Limb (tissue), 2 donors: ENCODE results near the gene C9orf43.
"Not testable (repeated sequence)": the region's sequence is repeated elsewhere in the genome, so short reads cannot be mapped to it uniquely, and the experiment has no call there.

Experiments used
- DNase-seq, 2 donors: peaks; one replicate each; pipeline ENCODE4 v3.0.0-alpha.2; 2016; ENCODE audit errors: extremely low spot score in 2 of 2

The C9orf43 gene

DNA sequence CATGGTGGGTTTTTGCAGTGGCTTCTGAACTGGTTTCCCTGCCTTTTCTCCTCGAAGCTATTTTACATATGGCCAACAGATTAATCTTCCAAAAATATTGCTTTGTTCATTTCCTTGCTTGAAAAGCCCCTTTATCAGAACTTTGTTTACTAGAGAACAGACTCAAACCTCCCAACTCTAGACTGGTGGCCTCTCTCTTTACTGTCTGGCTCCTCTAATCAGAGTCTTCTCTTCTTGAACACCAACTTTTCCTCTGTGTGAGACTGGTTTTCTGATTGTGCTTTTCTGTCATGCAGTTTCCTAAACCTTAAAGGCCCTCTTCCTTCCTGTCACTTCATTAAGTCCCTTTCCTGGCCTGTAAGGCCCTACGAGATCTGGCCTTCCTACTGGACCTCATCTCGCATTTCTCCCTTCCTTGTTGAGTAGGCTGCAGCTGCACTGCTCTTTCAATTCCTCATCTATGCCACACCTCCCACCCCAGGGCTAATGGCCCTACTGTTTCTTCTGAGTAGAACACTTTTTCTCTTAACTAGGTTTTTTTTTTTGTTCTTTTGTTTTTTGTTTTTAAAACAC, 5.7 kb downstream of the C9orf43 start:
- DNase-seq = no peak

- no peak for DNase-seq
Observed at GRCh38 chr9:113417370-113417769, 6.8 kb downstream of the C9orf43 start.

- no peak for DNase-seq
Observed at GRCh38 chr9:113421726-113422125, 11.2 kb downstream of the C9orf43 start.

GRCh38 chr9:113425072-113425471, 14.5 kb downstream of the C9orf43 start:
- DNase-seq = no peak

DNA sequence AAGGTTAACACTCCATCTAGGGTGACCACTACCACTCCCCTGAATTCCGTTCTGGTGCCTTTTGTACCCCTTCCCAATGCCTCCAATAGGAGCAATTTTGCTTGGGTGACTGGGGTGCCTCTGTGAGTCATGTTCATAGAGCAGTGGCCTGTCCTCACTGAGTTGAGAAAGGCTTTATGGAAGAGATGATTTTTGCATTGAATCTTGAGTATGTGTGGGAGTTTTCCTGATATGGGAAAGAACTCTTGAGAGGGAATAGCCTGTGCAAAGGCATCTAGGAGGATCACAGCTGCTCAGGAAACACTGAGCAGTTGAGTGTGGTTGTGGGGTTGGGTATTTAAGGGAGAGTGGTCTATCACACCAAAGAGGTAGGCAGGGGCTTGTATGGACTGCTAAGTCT, 16.2 kb downstream of the C9orf43 start:
- no peak for DNase-seq

- DNase-seq = no peak
Observed at GRCh38 chr9:113427629-113428028, 17.1 kb downstream of the C9orf43 start.

- no peak for DNase-seq
Observed at GRCh38 chr9:113428062-113428615, 17.6 kb downstream of the C9orf43 start.

DNA sequence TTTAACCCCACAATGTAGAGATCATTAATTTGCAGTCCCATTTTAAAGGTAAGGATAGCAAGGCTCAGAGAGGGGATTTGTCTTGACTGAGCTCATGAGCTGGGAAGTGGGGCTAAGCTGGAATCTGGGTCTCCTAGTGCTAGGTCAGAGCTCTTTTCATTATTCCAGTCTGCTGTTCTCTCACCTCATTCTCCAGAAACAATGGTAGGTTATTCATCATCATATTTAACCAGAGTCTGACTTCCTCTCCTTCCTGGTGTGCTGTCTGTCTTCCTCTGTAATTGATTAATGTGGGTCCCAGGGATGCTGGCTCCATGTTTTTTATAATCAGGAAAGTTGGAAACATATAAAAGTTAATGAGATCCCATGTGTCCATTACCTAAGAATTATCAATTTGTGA, 20.6 kb downstream of the C9orf43 start:
- DNase-seq = no peak

- DNase-seq = no peak
Observed at GRCh38 chr9:113436728-113437515, 26.4 kb downstream of the C9orf43 start.

DNA sequence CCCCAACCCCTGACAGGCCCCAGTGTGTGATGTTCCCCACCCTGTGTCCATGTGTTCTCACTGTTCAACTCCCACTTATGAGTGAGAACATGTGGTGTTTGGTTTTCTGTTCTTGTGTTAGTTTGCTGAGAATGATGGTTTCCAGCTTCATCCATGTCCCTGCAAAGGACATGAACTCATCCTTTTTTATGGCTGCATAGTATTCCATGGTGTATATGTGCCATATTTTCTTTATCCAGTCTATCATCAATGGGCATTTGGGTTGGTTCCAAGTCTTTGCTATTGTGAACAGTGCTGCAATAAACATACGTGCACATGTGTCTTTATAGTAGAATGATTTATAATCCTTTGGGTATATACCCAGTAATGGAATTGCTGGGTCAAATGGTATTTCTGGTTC, 27.2 kb downstream of the C9orf43 start:
- DNase-seq = not testable (repeated sequence)

- no peak for DNase-seq
Observed at GRCh38 chr9:113444736-113445135, 34.2 kb downstream of the C9orf43 start.

GRCh38 chr9:113446323-113446740, 35.8 kb downstream of the C9orf43 start:
- peak in 1 of 2 donors; percentile 72 for DNase-seq

DNA sequence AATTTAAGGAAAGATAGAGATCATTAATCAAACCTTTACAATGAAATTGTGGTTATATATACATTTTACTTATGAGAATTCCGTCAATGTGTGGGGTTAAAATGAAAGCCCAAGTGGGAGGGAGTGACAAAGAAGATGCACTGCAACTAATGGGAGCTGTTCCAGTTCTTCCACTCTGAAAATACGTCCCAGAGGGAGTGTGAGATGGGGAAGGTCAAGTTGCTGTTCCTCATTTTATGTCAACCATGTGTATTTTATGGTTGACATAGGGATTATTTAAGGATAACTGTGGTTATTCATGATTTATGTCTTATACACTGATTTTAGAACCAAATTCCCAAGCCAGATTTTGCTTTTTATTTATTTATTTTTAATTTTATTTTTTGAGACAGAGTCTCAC, 38.8 kb downstream of the C9orf43 start:
- no peak for DNase-seq

DNA sequence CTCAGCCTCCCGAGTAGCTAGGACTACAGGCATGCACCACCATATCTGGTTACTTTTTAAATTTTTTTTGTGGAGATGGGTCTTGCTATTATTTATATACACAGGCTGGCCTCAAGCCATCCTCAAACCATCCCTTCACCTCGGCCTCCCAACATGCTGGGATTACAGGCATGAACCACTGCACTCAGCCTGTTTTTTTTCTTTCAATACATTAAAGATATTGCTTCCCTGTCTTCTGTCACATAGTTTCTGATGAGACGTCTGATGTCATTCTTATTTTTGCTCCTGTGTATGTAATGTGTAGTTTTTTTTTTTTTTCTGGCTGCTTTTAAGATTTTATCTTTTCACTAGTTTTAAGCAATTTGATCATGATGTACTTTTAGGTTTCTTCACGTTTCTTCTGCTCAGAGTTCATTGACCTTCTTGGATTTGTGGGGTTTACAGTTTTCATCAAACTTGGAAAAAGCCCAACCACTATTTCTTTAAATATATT, 41.6 kb downstream of the C9orf43 start:
- no peak for DNase-seq

DNA sequence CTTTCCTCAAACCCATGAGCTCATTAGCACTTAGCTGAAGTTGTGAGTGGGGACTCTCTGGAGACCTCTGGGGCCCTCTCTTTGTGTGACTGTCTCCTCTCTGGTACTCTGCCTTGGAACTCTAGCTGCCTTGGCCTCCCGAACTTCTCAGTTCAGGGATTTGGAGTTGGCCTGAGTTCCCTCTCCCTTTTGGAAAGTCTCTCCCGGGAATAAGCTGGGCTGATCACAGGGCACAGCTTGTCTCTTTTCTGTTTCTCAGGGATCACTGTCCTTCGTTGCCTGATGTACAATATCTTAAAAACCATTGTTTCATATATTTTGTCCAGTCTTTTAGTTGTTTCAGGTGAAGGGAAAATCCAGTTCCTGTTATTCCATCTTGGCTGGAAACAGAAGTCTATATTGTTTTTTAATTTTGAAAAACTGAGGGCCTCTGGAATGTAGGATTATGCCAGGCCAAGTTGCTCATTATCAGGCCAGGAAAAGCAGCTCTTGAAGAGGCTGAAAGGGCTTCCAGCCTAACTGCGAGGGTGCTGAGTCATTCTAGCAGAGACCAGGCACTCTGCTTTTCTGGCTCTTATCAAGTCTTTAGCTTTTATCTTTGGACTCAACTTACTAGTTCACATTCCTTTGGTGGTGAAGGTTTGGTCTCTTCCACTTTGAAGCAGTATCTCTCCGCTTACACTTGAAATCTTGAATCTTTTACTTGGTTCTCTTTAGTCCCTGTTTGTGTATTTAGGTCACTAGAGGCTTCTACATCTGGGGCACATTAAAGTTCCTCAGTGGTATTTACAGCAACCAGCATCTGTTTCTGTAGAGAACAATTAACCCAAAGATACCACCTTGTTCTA, 44.6 kb downstream of the C9orf43 start:
- DNase-seq = no peak

- DNase-seq = no peak
Observed at GRCh38 chr9:113456235-113456634, 45.7 kb downstream of the C9orf43 start.

GRCh38 chr9:113461285-113461684, 50.7 kb downstream of the C9orf43 start:
- DNase-seq = no peak

DNA sequence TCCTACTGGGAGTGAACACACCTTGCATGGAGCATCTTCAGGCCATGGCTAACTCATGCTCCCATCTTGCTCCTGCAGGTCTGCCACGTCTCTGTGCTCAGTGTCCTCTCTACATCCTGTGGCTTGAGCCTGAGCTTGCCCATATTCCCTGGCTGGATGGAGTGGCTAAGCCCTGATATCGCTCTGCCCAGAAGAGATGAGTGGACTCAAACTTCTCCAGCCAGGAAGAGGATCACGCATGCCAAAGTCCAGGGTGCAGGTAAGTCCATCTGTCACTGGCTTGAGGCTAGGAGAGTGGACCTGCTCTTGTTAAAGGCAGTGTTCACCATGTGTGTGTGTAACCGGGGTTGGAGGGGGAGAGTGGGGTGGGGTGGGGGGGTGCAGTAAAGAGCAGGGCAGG, 51.4 kb downstream of the C9orf43 start:
- no peak for DNase-seq

GRCh38 chr9:113462781-113463286, 52.3 kb downstream of the C9orf43 start:
- no peak for DNase-seq

GRCh38 chr9:113463418-113464285, 53.1 kb downstream of the C9orf43 start, which contains the start of gene RGS3:
RGS3 (plus strand) TSS chr9:113463727; CDS start chr9:113463803, 76 bp downstream.
- peak in 1 of 2 donors; percentile 70 for DNase-seq

GRCh38 chr9:113464286-113464660, 53.7 kb downstream of the C9orf43 start:
- no peak for DNase-seq
